ENCODE measurements around the gene GHRHR. TPM values are rescaled to one million over a fixed set of nuclear protein-coding genes. Genes with fewer than 3 reads are reported as not detected.
A peak's percentile ranks its signal among the peaks of the same experiment; 100 is the strongest.

GHRHR gene
- total and polyA plus RNA-seq, 2 of the 4 experiments (the other 2 are of a cell fraction) = not detected

GRCh38 chr7:31027161-31027965 lies 63.6 kb downstream of the GHRHR start:
- H3K56ac ChIP-seq (ENCODE audit: extremely low read depth, insufficient read depth, low read length) = no peak overlapping the region
- BruUV-seq (replicated peaks) = no TSS peak
- no peak overlapping the region for H2BK5ac ChIP-seq (ENCODE audit: low read depth, low read length, poor library complexity, severe bottlenecking)
- H3K23ac ChIP-seq (ENCODE audit: low read depth, low read length) = no peak overlapping the region
- 0% methylated on average over 1 of the region's 20 CpGs; no CpG with 5 or more reads in 1 of the 2 experiments for WGBS, 2 experiments (ENCODE audit: extremely low coverage in 2 of 2, insufficient read length in 1 of 2)
- no peaks in the 10 kb centered on the region for H3K9me1 ChIP-seq (ENCODE audit: insufficient read depth, low read length)
- in situ Hi-C loops (cut with MboI; ENCODE audit: low sequenced_read_pairs) = no loop called here
- peak overlapping the region; percentile 50 for H2AK9ac ChIP-seq (replicated peaks; ENCODE audit: low read depth, low read length, poor library complexity)
- DNase-seq (no peak), ATAC-seq (ENCODE audit: low read depth) (peak; percentile 59)
- H4K20me1 ChIP-seq (ENCODE audit: insufficient read depth, low read length) = no peaks in the 10 kb centered on the region
- no peak overlapping the region for H2AFZ ChIP-seq (replicated peaks; ENCODE audit: low read length, poor library complexity)
- no peak overlapping the region for H3K4me3 ChIP-seq (ENCODE audit: insufficient read depth, low read depth, low read length)
- no peak overlapping the region for H3K14ac ChIP-seq (replicated peaks; ENCODE audit: low read depth, low read length)
- no peak overlapping the region for H2BK20ac ChIP-seq (ENCODE audit: low read depth, low read length)
- H3K4me1 ChIP-seq (ENCODE audit: control insufficient read depth, insufficient read depth, low read length) = no peaks in the 10 kb centered on the region
- H3K9me3 ChIP-seq (ENCODE audit: control insufficient read depth, insufficient read depth, low read length) = no peaks in the 10 kb centered on the region
- H3K36me3 ChIP-seq (ENCODE audit: control insufficient read depth, insufficient read depth, low read length) = no peaks in the 10 kb centered on the region
- no peak overlapping the region for H2BK15ac ChIP-seq (ENCODE audit: low read depth, low read length)
- no peak overlapping the region for H3K9ac ChIP-seq (ENCODE audit: low read depth, low read length)
- no peak overlapping the region for H3K4ac ChIP-seq (ENCODE audit: low read depth, low read length)
- ChIA-PET POLR2A (ENCODE audit: unreplicated experiment) (no interaction called here), CTCF (no interaction called here)
- H2AK5ac ChIP-seq (ENCODE audit: low read depth, low read length) = no peak overlapping the region
- H3K79me1 ChIP-seq (ENCODE audit: low read depth in 1 of 2, low read length in 2 of 2) = no peaks in the 10 kb centered on the region
- no peak overlapping the region for H4K91ac ChIP-seq (ENCODE audit: insufficient read depth, low read depth, low read length)
- dilution Hi-C loops (cut with HindIII; ENCODE audit: low sequenced_read_pairs, unreplicated experiment) = no loop called here
- H4K8ac ChIP-seq (ENCODE audit: low read depth in 2 of 2, low read length in 2 of 2) = no peak overlapping the region
- peaks cover 11% of the 10 kb centered on the region; the same call in 1 of the 2 replicates for H3K27me3 ChIP-seq (ENCODE audit: control insufficient read depth, insufficient read depth, low read length)
- H4K5ac ChIP-seq (ENCODE audit: low read depth, low read length) = no peak overlapping the region
- TF ChIP-seq RFX5 (IDR thresholded peaks at IDR 0.05; ENCODE audit: low read depth, low read length) = no peak
- TF ChIP-seq FOS (IDR thresholded peaks at IDR 0.05; ENCODE audit: low read depth, low read length) = no peak
- no peak for TF ChIP-seq SMC3 (IDR thresholded peaks at IDR 0.05; ENCODE audit: low read depth, low read length)
- TF ChIP-seq, protein P1, sequence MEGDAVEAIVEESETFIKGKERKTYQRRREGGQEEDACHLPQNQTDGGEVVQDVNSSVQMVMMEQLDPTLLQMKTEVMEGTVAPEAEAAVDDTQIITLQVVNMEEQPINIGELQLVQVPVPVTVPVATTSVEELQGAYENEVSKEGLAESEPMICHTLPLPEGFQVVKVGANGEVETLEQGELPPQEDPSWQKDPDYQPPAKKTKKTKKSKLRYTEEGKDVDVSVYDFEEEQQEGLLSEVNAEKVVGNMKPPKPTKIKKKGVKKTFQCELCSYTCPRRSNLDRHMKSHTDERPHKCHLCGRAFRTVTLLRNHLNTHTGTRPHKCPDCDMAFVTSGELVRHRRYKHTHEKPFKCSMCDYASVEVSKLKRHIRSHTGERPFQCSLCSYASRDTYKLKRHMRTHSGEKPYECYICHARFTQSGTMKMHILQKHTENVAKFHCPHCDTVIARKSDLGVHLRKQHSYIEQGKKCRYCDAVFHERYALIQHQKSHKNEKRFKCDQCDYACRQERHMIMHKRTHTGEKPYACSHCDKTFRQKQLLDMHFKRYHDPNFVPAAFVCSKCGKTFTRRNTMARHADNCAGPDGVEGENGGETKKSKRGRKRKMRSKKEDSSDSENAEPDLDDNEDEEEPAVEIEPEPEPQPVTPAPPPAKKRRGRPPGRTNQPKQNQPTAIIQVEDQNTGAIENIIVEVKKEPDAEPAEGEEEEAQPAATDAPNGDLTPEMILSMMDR (conservative IDR thresholded peaks at IDR 0.05; ENCODE audit: low read depth, low read length) = no peak
- TF ChIP-seq MAFK (IDR thresholded peaks at IDR 0.05; ENCODE audit: low read depth, low read length) = no peak
- TF ChIP-seq, protein P2, sequence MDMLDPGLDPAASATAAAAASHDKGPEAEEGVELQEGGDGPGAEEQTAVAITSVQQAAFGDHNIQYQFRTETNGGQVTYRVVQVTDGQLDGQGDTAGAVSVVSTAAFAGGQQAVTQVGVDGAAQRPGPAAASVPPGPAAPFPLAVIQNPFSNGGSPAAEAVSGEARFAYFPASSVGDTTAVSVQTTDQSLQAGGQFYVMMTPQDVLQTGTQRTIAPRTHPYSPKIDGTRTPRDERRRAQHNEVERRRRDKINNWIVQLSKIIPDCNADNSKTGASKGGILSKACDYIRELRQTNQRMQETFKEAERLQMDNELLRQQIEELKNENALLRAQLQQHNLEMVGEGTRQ (IDR thresholded peaks at IDR 0.05; ENCODE audit: low read depth, low read length) = no peak
- no peak for TF ChIP-seq RCOR1 (IDR thresholded peaks at IDR 0.05; ENCODE audit: insufficient replicate concordance, low read length)
- TF ChIP-seq, protein P3, sequence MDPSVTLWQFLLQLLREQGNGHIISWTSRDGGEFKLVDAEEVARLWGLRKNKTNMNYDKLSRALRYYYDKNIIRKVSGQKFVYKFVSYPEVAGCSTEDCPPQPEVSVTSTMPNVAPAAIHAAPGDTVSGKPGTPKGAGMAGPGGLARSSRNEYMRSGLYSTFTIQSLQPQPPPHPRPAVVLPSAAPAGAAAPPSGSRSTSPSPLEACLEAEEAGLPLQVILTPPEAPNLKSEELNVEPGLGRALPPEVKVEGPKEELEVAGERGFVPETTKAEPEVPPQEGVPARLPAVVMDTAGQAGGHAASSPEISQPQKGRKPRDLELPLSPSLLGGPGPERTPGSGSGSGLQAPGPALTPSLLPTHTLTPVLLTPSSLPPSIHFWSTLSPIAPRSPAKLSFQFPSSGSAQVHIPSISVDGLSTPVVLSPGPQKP (IDR thresholded peaks at IDR 0.05; ENCODE audit: borderline replicate concordance, low read depth, low read length) = no peak
- TF ChIP-seq NFE2L2 (IDR thresholded peaks at IDR 0.05; ENCODE audit: low read depth, low read length) = no peak
- TF ChIP-seq CHD1 (IDR thresholded peaks at IDR 0.05; ENCODE audit: low read depth, low read length) = no peak
- TF ChIP-seq POLR2A (IDR thresholded peaks at IDR 0.05; ENCODE audit: low read depth, low read length) = no peak
- no peak for TF ChIP-seq MAZ (IDR thresholded peaks at IDR 0.05; ENCODE audit: borderline replicate concordance, low read depth, low read length)
- TF ChIP-seq BHLHE40 (IDR thresholded peaks at IDR 0.05; ENCODE audit: low read depth, low read length) = no peak
- no peak for TF ChIP-seq RAD21 (IDR thresholded peaks at IDR 0.05; ENCODE audit: low read length)
- no peak for TF ChIP-seq CEBPB (IDR thresholded peaks at IDR 0.05; ENCODE audit: low read depth, low read length)
- no peak for TF ChIP-seq MXI1 (IDR thresholded peaks at IDR 0.05; ENCODE audit: borderline replicate concordance, low read depth, low read length)
- no peak overlapping the region for H2BK120ac ChIP-seq (ENCODE audit: low read depth, low read length)
- intact Hi-C loops (cut with micrococcal nuclease) = no loop called here
- no peak overlapping the region for H3K18ac ChIP-seq (ENCODE audit: low read depth, low read length)
- H3K4me2 ChIP-seq (ENCODE audit: low read depth, low read length) = no peak overlapping the region
- H3K27ac ChIP-seq (ENCODE audit: insufficient read depth, low read length) = no peak overlapping the region
